ENCODE results near the gene TMEFF2. TPM values are rescaled to one million over a fixed set of nuclear protein-coding genes. Genes with fewer than 3 reads are reported as not detected.
"Not testable (repeated sequence)": the region's sequence is repeated elsewhere in the genome, so short reads cannot be mapped to it uniquely, and the experiment has no call there.

TMEFF2 gene
- total RNA-seq, 1 donor from 2014 or later, result not detected

GRCh38 chr2:192140236-192140839, 54.4 kb downstream of the TMEFF2 start:
- ATAC-seq, result no peak
- no peak for DNase-seq (ENCODE audit: low spot score)
- intact Hi-C loops (cut with DNase I), result no loop called here

DNA sequence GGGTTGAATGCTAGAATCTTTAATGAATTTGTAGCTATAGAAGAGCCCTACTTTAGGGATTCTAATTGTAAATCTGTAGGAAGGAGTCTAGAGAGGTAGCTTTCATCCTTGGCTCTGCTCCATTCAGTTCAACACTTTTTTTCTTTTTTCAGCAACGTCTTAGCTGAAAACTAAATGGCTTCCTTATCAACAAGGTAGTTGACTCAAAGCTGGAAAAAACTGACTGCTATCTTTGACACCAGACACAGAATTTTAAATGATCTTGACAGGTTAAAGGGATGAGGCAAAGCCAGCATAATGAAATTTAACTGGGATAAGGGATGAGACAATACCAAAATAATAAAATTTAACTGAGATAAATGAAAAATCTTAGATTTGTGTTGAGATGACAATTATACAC, 54.9 kb downstream of the TMEFF2 start:
- ATAC-seq, result no peak
- DNase-seq (ENCODE audit: low spot score), result no peak
- intact Hi-C loops (cut with DNase I), result no loop called here

- intact Hi-C loops (cut with DNase I), result no loop called here
- DNase-seq (ENCODE audit: low spot score) (no peak), ATAC-seq (no peak)
Measured at GRCh38 chr2:192137451-192137850, 57.3 kb downstream of the TMEFF2 start.

GRCh38 chr2:192132604-192133003, 62.1 kb downstream of the TMEFF2 start:
- intact Hi-C loops (cut with DNase I); ATAC-seq; DNase-seq (ENCODE audit: low spot score): not testable (repeated sequence)

DNA sequence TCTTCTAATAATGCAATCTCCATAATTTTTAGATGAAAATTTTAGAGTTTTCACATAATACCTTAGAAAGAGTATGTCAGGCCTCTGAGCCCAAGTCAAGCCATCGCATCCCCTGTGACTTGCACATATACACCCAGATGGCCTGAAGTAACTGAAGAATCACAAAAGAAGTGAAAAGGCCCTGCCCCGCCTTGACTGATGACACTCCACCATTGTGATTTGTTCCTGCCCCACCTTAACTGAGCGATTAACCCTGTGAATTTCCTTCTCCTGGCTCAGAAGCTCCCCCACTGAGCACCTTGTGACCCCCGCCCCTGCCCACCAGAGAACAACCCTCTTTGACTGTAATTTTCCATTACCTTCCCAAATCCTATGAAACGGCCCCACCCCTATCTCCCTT, 64.4 kb downstream of the TMEFF2 start:
- intact Hi-C loops (cut with DNase I); ATAC-seq; DNase-seq (ENCODE audit: low spot score): not testable (repeated sequence)

DNA sequence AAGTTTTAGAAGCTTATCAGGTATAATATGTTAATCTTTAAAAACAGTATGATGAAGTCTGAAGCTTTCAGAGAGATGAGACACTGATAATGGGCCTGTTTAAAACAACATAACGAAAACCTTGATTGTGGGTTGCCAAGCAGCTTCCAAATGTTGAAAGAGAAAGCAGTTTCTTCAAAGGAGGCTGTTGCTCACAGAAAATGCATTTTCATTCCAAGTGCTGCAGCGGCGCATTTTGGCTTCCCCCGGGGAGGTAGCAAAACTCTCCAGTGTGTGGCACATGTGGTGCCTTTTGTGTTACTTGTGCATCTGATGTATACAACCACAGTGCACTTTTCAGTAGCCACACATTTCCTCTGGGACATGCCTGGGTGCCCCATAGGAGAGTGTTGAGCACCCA, 66.1 kb downstream of the TMEFF2 start:
- intact Hi-C loops (cut with DNase I), result no loop called here
- ATAC-seq, result peak; percentile 41

DNA sequence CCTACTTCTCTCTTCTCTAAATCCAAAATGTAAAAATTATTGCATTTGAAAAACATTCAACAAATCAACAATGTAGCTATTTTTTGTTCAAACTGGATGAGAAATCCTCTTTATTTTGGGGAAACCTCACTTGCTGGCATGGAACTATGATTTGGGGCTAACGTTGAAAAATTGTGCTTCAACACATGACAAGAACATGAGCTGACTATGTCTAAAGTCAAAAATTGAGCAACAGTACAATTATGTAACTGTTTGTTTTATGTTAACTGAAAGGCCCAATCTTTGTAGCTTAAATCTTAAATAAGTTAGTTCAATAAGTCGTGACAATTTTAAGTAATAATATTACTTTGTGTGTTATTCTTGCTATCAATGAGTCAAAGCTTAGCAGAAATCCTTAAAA, 67.3 kb downstream of the TMEFF2 start:
- peak; percentile 84 for ATAC-seq

More for the DNA sequence above, 66.1 kb downstream of the TMEFF2 start:
- DNase-seq (ENCODE audit: low spot score), result no peak

GRCh38 chr2:192126912-192127311, 67.8 kb downstream of the TMEFF2 start:
- ATAC-seq (peak; percentile 53), DNase-seq (ENCODE audit: low spot score) (no peak)
- intact Hi-C loops (cut with DNase I), result no loop called here

More for the DNA sequence above, 67.3 kb downstream of the TMEFF2 start:
- no peak for DNase-seq (ENCODE audit: low spot score)
- intact Hi-C loops (cut with DNase I), result no loop called here

DNA sequence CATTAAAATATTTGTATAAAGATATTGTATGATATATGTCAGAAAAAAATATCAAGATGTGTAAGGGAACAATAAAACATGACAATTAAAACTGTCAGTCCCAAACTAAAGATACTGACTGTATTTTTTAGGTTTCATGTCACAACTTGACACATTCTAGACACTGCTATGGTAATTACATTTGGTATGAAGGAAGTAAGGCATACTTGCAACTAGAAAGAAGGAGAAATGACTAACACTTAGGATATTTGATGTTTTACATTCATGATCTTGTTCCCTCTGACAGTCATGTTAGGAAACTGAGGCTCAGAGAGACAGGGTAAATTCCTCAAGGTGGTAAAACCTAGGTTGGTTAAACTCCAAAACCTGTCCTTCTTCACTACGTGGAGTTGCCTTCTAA, 68.3 kb downstream of the TMEFF2 start:
- ATAC-seq (no peak), DNase-seq (ENCODE audit: low spot score) (no peak)
- intact Hi-C loops (cut with DNase I), result no loop called here

DNA sequence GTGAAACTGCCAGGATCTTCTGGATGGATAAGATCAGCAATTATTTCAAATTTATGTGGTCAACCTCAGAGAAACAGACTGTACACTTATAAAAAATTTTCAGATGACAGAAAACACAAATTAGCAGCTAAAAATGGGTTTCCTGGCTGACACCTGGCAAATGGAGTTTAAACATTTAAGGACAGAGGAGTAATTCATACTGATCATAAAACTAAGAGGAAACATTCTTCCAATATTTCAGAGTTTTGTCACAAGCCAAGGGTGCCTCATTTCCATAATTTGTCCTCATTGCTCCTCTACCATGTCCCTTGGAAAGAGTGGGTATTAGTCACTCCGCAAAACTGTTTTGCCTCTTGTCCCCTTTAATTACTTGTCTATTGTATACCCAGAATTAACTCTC, 70.2 kb downstream of the TMEFF2 start:
- no peak for DNase-seq (ENCODE audit: low spot score)
- intact Hi-C loops (cut with DNase I), result no loop called here
- no peak for ATAC-seq

- ATAC-seq, result peak; percentile 89
- intact Hi-C loops (cut with DNase I), result no loop called here
- no peak for DNase-seq (ENCODE audit: low spot score)
Measured at GRCh38 chr2:192123847-192124246, 70.9 kb downstream of the TMEFF2 start.

DNA sequence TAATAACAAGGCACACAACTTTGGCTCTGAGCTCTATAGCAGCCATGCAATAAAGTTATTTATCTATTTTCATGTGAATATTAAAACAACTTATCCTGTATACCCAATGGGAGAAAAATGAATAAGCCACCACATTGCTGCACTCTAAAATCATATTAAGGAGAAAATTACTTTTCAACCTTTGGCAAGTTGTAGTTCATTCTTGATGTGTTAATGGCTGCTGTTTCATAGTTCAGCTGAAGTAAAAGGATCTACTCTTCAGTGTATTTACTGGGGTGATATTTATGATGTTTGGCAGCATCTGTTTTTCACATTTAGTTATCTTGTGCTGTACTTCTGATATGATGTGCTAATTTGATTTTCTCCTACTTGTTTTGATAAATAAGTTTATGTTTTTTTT, 71.8 kb downstream of the TMEFF2 start:
- DNase-seq (ENCODE audit: low spot score) (no peak), ATAC-seq (no peak)
- intact Hi-C loops (cut with DNase I), result no loop called here

DNA sequence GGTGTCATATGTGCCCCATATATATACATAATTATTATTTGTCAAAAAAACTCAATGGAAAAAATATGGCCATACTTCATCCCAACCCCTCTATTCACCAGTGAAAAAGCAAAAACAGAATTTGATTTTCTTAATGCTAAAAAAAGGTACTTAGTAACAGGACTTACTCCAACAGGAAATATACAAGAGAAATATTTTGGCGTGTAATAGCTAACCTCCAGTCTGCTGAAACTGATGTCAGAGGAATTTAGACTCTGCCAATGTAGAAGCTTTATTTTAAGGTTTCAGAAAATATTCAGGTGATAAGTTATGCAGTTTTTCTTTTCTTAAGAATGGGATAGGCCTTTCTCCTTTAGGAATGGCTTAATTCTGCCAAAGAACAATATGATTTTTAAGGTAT, 72.6 kb downstream of the TMEFF2 start:
- ATAC-seq, result no peak
- intact Hi-C loops (cut with DNase I), result no loop called here
- DNase-seq (ENCODE audit: low spot score), result no peak

GRCh38 chr2:192119536-192119935, 75.2 kb downstream of the TMEFF2 start:
- DNase-seq (ENCODE audit: low spot score), result no peak
- ATAC-seq, result no peak
- intact Hi-C loops (cut with DNase I), result no loop called here

DNA sequence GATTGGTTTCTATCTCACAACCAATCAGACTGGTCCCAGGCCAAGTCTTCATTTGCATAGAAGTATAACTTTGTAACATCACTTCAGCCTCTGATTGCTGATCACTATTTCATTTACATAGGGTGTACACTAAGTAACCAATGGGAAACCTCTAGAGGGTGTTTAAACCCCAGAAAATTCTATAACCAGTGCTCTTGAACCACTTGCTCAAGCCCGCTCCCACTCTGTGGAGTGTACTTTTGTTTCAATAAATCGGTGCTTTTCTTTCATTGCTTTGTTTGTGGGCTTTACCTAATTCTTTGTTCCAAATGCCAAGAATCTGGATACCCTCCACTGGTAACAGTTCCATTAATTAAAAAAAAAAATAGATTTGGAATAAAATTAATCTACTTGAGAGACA, 77.0 kb downstream of the TMEFF2 start:
- intact Hi-C loops (cut with DNase I), result no loop called here
- ATAC-seq (no peak), DNase-seq (ENCODE audit: low spot score) (no peak)

DNA sequence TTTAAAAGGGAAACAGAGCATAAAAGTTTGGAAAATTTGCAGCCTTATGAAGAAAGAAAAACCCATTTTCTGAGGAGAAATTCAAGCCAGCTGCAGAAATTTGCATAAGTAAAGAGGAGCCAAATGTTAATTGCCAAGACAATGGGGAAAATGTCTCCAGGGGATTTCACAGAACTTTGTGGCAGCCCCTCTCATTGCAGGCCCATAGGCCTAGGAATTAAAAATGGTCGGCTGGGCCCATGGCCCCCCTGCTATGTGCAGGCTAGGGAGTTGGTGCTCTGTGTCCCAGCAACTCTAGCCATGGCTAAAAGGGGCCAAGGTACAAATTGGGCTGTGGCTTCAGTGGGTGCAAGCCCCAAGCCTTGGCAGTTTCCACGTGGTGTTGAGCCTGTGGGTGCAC, 83.2 kb downstream of the TMEFF2 start:
- ATAC-seq; DNase-seq (ENCODE audit: low spot score); intact Hi-C loops (cut with DNase I): not testable (repeated sequence)

DNA sequence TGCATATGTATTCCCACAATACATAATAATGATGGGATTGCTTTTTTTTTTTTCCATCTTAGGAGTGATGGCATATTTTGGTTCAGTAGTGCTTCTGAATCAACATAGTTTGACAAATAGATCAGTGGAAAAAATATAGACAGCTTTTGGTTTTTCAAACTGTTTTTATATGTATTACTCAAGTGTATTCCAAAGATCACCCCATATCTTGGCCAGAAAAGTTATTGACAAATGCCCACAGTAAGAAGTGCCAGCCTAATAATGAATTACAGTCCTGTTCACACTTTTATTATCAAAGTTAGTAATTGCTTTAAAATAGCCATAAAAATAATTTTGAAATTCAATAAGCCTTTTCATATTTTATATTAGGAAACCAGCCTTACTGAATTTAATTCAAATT, 95.0 kb downstream of the TMEFF2 start:
- intact Hi-C loops (cut with DNase I), result no loop called here
- DNase-seq (ENCODE audit: low spot score), result no peak
- no peak for ATAC-seq

DNA sequence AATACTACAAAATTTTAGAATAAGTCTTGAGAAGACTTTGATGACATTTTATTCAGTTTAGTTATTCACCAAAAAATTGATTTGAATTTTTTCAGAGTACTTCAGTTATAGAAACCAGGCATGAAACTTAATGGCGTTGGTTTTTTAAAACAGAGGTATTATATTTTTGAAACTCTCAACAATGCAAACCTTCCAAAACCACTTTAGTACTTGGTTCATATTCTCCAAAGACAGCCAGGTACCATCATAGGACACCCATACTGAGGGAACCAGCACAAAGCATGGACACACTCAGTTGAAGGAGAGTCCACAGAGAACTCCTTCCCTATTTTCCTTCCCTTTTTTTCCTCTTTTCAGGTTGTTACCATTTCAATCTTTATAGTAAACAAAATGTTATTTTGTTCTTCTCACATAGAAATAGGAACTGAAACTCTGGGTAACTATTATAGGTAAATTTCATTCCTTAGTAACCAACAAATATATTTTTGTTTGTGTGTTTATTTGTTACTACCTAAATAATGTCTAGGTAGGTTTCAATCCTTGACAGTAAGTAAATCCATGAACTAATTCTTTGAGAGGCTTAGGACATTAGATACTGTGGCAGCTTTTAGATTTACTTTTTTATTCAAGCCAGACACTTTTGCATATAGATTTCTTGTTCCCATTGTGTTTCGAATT, 95.8 kb downstream of the TMEFF2 start:
- ATAC-seq (no peak), DNase-seq (ENCODE audit: low spot score) (no peak)
- intact Hi-C loops (cut with DNase I), result no loop called here

DNA sequence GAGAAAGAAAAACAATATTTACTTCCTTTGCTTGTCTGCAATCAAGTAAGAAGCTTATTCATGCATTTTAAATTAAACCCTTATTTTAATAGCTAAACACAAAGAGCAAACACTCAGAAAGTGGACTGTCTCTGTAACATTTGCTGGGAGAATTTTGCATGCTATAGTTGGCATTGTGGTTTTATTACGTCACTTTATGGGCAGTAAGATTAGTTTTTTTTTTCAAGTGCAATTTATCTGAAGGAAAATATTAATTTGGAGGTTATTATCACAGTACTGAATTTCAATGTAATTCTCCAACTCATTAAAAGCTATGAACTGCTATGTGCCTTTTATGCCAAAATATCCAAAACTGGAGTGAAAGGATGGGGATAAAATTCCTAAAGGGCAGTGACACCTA, 103.3 kb downstream of the TMEFF2 start:
- intact Hi-C loops (cut with DNase I), result no loop called here
- no peak for ATAC-seq
- DNase-seq (ENCODE audit: low spot score), result no peak

- intact Hi-C loops (cut with DNase I), result no loop called here
- DNase-seq (ENCODE audit: low spot score) (no peak), ATAC-seq (no peak)
Measured at GRCh38 chr2:192090911-192091310, 103.8 kb downstream of the TMEFF2 start.

GRCh38 chr2:192087398-192087958, 107.3 kb downstream of the TMEFF2 start:
- intact Hi-C loops (cut with DNase I), result no loop called here
- no peak for ATAC-seq
- no peak for DNase-seq (ENCODE audit: low spot score)

Data from sciatic nerve (tissue), 2 donors.